ENCODE measurements around the gene EXOC6B. TPM values are rescaled to one million over a fixed set of nuclear protein-coding genes. Genes with fewer than 3 reads are reported as not detected.

EXOC6B gene
- total and polyA plus RNA-seq, 2 of the 8 experiments (the other 6 are each of a cell fraction or from before 2014, with no cell fraction given) = 13.5 to 33.0 TPM

- no peak for TF ChIP-seq CHD7 (IDR thresholded peaks at IDR 0.05; ENCODE audit: insufficient replicate concordance, low read length)
These were observed 144.5 kb downstream of the EXOC6B start (continued) for GRCh38 chr2:72681016-72681995.
